Mesenteric fat pad (tissue), 1 donor: Measurements from ENCODE around the gene SLC46A2. TPM values are rescaled to one million over a fixed set of nuclear protein-coding genes. Genes with fewer than 3 reads are reported as not detected.
A peak's percentile ranks its signal among the peaks of the same experiment; 100 is the strongest.

ENCODE experiments used
- DNase-seq: peaks from one replicate; pipeline ENCODE4 v3.0.0-alpha.2; 2020; ENCODE audit warnings: low spot score
- total RNA-seq: library from RNA; stranded (reverse); fragmentation: NEBNext Ultra II Directional; extraction: Animal tissue kit (Norgen Biotek cat#: 25700); gene quantifications from one replicate; pipeline ENCODE4 v1.2.1, GENCODE V29; 2021
- donor health status: DM: yes; HTN: yes; CAD: no.

The SLC46A2 gene
- total RNA-seq, 1 donor from 2014 or later, result 0.35 TPM

DNA sequence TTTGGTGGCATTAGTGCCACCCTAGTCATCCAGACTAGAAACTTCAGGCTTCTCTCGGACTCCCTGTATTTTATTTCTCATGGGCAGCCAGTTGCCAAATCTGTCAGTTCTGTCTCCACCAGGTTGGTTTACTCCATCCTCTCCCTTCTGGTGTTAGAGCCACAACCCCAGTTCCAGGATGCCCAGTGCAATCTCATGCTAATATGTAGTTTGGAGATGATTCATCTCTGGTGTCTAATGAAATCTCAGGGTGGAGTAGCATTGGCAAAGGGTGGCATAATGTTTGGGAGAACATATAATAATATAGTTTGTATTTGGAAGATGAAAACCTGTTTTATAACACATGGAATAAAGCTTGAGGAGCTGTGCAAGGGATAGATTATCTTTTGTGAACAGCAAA lies 30.2 kb downstream of the SLC46A2 start:
- DNase-seq, result no peak

DNA sequence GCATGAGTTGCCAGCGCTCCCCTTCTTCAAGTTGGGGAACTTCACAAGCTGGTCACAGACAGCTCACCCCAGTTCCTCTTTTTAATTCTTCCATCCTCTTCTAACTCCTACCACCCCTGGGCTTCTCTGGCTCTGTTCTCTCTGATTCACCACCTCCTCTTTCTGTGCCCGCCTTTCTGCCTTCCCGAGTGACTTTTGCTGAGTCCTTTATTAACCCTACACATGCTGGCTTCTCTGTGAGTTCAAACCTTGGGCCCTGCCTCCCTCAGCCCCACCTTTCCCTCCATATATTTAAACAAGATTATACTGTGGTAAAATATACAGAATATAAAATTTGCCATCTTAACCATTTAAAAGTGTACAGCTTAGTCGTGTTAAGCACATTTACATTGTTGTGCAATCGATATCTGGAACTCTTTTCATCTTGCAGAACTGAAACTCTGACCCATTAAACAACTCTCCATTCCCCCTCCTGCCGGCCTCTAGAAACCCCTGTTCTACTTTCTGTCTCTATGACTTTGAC lies 32.0 kb downstream of the SLC46A2 start:
- no peak for DNase-seq

DNA sequence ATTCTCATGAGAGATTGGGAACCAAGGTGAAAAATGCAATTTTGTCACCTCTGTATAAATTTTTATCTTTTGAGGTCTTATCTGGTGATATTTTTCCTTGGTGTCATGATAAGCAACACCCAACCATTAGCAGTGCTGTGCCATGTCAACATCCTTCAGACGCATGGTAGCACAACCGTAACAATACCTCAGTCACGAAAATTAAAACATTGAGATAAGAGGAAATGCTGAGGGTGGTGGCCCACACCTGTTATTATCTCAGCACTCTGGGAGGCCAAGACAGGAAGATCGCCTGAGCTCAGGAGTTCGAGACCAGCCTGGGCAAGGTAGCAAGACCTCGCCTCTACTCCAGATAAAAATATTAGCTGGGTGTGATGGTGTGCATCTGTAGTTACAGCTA lies 32.7 kb downstream of the SLC46A2 start:
- no peak for DNase-seq

DNA sequence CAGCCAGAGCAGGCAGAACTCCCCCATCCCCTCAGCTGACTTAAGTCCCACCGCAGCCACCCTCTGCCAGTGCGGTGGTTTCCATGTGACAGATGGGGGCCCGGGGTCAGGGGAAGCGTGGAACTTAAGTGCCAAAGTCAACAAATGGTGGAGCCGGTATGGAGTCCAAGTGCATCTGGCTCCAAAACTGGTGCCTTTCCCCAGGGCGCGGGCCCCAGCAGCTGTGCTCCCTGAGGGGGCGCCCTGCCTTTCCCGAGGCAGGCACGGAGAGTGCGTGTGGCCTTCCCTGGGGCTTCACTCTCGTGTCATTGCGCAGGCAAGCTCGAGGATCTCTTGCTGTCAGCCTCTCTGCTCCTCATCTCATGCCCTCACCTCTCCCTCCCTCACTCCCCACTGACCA lies 33.8 kb downstream of the SLC46A2 start:
- no peak for DNase-seq

DNA sequence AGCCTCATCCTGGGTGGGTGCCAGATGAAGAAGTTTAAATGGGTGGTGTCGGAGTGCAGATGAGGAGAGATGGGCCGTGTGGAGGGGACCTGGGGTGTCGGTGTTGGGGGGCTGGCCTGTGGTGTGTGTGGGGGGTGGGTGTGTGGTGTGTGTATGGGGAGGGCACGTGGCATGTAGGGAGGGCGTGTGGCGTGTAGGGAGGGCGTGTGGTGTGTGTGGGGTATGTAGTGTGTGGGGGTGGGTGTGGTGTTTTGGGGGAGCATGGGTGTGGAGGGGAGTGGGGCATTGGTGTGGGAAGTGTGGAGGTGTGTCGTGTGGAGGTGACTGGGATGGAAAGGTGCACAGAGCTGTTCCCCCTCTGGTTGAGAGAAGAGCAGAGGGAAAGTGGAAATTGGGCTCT lies 34.5 kb downstream of the SLC46A2 start:
- DNase-seq, result no peak

DNA sequence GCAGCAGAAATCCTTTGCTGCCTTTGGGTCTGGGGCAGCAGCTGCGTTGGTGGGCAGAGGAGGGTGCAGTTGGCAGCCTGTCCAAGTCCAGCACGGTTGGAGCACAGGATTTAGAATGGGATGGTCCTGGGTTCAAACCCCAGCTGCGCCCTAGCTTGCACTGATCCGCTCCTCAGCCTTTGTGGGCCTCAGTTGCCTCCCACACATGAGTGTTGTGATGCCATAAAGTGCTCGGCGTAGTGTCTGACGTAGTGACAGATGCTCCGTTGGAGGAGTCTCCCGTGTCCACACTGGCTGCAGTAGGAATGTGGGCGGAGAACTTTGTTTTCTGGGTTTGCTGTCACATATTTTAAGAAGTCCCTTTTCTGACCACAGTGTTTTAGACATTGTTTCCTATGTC lies 36.0 kb downstream of the SLC46A2 start:
- DNase-seq, result peak; percentile 20

DNA sequence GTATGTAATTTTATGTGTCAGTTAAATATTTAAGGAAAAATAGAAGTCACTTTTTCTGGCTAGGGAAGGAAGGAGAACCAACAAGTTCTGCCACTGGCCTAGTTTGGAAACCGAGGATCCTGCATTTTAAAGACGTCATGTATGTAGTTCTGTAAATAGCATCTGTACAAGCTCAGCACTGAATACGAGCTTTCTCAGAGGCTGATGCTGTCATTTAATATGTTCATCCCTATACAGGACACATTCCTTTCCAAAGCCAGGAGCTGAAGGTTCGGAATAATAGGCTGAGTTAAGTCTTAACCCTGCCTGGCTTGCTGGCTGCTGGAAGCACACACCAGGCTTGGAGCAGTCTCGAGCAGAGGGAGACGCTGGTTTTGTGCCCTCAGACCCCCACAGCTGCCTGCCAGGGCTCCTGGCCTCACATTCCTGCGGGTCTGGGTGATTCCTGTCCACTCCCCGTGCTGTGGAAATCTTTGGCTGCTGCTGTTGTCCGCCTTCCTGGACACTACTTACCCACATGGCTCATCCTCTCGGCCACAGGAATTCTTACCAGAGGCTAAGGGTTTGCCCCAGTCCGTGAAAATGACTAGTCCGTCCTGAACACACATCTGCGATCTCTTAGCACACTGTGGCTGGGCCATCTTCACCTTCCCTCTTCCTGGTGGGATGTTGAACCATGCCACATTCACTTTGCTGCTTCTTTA lies 36.6 kb downstream of the SLC46A2 start:
- peak; percentile 47 for DNase-seq

DNA sequence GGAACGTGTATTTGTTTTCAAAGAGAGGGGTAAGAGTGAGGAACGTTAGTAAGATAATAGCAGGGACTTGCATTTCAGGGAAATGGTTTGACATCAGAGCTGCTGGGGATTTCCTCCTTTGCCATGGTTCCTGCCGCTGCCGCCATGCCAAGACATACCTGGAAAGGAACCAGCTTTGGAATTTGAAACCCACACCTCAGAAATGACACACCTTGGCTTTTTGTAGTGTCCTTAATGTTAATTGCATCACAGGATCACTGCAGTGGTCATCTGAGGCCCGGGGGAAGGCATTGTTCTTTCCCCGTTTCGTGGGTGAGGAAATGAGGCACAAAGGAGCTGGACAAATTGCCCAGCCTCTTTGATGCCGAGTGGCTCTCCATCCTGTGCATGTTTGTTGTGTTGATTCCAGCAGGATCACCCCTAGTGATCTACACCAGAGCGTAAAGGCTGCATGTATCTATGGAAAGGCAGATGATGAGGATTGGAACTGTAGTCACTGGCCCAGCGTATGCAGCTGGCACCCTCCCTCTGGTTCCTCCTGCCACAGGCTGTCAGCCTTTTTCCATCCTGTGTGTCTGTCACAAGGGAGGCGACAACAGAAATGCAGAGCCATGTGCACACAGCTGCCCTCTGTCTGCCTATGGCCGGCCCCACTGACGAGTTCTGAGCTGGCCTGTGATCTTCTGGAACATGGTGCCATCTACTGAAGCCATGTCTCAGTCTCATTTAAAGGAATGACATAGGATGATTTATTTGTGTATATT lies 37.8 kb downstream of the SLC46A2 start:
- DNase-seq, result peak; percentile 57

DNA sequence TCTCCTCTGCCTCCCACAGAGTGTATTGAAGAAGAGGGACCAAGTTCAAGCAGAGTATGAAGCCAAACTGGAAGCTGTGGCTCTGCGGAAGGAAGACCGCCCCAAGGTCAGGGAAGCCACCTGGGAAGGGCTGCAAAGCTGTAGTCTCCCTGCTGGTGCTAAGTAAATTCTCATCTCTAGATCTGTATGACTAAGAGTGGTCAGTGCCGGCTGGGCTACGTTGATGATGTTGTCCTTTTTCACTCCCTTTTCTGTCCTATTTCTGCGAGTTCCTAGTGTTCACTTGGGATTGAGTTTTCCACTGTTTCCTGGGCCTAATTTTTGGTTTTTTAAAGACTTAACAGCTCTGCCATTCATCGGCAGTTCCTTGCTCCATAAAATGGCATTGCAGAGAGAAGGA lies 39.8 kb downstream of the SLC46A2 start:
- DNase-seq, result peak; percentile 39

DNA sequence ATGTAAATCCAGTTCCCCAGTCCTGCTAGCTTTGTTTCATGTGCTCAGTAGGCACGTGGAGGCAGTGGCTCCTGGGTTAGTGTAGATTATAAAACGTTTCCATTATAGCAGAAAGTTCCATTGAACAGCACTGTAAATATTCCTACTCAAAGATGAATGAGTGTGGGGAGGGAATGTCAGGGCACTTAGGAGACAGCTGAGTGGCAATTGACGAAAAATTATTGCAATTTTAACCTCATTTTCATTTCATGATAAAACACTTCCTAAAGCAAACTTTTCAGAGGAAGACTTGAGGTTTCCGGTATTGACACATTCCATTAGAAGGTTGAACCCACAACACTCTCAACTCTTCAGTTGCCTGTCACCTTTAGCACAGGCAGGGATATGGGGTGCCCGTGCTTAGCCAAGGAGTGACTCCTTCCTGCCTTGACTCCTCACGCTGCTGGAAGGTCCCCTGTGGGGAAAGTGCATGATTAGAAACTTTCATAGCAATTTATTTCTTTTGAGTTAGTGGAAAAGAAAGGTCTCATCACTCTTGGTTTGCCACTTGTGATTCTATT lies 41.2 kb downstream of the SLC46A2 start:
- DNase-seq, result no peak

DNA sequence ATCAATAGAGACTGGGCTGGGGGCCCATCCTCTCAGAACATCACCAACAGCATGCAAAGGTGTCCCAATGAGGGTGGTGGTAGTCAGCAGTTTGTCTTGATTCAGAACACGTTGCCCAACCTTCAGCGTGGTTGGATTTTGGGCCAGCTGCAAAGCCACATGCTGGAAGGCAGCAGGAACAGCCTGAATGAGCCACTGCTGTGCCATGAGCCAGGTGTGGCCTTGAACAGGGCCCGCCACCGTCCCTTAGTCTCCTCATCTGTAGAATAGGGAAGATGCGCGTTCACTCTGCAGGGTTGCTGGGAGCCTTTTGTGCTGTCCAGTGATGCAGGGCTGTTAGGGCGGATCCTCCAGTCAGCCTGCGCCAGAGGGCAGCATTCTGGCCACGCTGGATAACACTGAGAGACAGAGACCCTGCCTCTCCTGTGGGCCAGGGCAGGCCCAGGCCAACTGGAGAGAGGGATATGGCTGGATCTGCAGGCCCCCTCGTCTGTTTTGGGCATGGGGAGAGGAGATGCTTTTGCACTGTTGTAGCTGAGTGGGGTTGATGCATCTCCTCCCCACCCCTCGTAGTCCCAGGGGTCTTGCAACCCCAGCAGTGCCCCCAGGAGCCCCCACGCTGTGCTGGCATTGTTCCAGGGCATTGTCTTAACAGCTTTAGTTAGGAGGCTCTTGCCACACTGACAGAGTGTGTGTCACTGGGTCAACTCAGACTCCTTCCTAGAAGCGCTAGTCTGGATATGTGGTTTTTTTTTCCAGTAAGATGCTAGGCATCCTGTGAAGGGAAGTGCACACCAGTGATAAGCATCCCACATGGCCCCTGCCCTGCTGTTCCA lies 42.1 kb downstream of the SLC46A2 start:
- no peak for DNase-seq

DNA sequence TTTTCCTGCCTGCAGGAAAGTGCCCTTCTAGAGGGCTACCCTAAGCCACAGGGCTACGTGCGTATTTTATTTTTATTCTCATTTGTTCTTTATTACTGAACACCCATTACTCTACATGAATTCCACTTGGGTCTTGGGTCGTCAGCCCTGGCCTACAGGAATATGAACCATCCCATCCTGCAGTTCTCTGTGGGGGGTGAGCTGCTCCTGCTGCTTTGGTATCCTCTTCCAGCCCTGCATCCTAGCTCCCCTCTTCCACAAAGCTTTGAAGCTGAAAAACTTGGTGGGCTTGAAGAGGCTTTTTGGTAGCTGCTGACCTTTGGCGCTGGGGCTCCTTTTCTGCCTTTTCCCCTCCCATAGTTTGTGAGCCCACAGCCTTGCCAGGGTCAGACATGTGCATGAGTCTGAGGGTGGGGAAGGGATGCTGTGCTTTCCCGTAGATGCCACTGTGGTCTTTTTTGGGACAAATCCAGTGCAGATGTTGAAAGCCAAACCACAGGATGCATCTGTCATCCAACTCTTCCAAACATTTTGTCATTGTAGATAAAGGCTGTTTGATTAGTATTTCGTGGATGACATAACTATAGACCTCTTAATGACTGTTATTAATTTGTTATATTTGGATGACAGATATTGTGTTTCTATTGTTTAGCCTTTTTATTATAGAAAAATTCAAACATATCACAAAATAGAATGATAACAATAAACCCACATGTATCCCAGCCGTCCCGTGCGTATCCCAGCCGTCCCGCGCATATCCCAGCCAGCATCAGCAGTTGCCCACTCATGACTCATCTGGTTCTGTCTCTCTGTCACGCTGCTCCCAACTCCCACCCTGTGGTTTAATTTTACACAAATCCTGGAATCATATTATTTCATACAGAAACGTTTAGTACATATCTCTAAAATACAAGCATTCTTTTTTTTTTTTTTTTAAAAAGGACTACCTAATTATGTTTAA lies 43.9 kb downstream of the SLC46A2 start:
- no peak for DNase-seq

DNA sequence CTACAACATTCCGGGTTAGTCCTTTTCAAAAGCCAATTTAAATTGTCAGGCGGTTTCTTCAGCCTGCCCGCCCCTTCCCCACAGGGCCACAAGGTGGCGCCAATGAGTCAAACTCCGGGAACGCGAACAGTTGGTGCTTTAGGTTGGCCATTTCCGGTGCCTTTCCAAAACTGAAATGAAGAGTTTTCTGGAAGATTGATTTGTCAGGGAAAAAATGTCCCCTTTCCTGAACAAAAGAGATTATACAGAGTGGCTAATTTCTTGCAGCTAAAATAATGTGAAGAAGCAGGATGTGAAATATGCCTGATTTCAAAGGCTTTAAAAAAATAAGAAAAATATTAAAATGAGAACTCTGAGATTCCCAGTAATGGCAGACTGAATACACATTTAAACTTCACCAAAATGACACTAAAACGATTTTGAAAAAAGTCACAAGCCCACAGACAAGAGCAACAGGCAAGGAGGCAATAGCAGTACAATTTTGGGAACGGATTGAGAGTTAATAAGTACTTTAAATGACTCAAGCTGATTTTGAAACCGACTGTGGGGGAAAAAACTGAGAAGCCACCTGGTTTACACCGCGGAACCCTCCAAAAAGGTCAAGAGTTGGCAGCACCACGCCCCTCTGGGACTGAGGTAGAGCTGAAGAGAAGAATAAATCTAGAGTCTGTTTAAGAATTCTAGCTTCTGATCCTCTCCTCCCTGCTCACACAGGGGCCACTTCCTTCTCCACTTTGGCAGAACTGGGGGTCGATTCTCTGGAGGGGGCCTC lies 45.7 kb downstream of the SLC46A2 start:
- DNase-seq, result no peak

DNA sequence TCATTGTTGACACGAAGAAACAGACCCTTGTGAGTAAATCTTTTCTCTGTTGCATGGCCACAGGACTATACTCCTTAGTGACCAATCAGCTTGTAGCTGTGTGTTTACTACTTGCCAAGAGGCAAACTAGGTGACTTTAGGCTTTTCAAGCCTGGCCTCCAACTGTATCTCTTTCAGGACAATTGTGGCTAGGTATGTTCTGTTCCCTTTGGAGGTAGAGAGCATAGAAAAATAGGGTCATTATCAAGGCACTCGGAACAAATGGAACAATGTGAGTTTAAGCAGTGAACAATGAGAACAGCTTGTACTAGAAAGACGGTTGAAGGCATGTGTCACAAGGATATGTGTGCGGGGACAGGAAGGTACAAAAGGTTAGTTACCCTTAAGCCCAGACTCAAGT lies 48.1 kb downstream of the SLC46A2 start:
- no peak for DNase-seq

DNA sequence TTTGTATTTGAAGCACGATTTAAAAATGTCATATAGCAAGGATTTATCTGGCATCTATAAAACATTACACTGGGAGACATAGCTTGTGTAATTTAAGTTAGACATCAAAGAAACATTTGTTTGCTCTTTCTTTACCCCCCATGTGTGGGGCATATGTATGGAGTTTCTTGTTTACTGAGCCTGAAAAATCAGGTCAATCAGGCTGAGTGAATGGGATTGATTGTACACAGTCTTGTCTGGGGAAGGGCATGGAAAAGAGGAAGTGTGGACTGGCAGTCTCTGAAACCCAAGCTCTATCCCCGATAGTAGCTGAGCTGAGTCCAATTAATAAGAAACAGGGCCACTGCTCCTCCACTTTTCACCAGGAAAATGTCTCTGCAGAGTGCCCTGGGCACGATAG lies 49.4 kb downstream of the SLC46A2 start:
- DNase-seq, result no peak

DNA sequence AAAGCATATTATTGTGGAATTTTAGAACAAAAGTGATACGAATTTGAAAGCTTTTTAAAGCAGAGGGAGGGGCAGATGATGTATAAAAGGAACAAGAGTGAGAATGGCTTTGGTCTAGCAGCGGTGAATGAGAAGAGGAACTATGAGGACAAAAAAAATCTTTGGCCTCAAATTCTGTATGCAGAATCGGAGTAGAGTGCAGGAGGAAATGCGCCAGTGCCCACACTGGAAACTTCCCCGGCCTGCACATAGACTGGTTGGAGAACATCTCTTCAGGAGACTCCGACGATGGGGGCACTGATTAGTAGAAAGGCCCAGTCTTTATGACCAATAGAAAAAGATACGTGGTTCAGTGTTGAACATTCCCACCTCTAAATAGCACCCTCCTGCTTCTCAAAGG lies 51.3 kb downstream of the SLC46A2 start:
- DNase-seq, result no peak

DNA sequence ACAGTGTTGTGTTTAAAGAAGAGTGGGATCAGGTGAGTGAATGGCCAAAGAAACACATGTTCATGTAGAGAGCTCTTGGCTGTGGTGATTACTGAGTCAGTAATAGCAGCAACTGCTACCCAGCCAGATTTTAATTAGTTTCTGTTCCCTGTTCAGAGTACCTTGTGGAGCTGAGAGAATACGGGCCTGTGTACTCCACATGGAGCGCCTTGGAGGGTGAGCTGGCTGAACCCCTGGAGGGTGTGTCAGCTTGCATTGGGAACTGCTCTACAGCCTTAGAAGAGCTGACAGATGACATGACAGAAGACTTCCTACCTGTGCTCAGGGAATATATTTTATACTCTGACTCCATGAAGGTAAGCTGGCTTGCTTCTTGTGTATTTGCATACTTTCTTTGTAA lies 52.3 kb downstream of the SLC46A2 start:
- no peak for DNase-seq

DNA sequence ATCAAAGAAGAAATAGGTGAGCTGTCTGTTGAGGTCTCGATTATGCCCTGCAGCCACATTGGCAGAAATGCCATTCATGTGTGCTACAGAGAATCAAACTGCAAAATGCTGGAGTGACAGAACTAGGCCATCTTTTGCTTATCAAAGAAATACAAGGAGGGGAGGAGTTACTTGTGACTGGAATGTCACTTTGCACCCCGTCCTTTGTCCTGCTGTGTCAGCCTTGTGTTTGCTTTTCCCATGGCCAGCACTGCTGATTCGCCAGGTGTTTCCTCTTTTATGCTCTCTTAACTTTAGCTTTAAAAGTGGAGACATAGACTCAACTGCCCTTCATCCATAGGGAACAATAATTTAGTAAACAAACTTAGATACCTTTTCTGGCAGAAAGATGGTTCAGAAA lies 54.3 kb downstream of the SLC46A2 start:
- DNase-seq, result no peak

DNA sequence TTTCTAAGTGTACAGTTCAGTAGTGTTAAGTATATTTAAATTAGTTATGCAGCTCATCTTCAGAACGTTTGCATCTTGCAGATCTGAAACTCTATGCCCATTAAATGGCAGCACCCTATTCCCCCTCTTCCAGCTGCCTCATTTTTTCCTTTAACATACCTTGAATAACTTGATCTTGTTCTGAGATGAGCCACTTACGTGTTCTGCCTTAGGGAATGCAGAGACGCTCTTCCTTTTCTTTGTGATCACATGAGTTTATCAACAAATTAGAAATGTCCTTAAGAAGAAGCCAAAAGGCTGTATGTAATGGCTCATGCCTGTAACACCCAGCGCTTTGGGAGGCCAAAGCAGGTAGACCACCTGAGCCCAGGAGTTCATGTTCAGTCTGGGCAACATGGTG lies 57.6 kb downstream of the SLC46A2 start:
- no peak for DNase-seq

DNA sequence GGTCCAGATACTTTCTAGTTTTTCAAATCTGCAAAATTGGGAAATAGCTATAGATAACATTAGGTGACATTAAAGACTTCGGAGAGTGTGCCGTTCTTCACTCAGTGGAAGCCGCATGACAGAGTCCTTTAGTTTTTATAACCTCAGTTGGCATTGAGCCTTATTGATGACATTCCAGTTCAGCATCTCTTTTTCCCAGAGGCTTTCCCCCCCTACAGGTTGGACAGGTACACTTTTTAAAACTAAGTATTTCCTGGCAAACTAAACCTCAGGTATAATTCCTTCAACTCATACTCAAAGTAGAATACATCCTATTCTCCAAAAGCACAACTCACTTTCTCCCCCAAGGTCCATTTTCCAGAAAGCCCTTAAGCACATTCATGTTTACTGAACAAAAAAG lies 58.7 kb downstream of the SLC46A2 start:
- no peak for DNase-seq
